ENCODE results near the gene TBC1D9B.
"Not testable (repeated sequence)": the region's sequence is repeated elsewhere in the genome, so short reads cannot be mapped to it uniquely, and the experiment has no call there.

The TBC1D9B gene

DNA sequence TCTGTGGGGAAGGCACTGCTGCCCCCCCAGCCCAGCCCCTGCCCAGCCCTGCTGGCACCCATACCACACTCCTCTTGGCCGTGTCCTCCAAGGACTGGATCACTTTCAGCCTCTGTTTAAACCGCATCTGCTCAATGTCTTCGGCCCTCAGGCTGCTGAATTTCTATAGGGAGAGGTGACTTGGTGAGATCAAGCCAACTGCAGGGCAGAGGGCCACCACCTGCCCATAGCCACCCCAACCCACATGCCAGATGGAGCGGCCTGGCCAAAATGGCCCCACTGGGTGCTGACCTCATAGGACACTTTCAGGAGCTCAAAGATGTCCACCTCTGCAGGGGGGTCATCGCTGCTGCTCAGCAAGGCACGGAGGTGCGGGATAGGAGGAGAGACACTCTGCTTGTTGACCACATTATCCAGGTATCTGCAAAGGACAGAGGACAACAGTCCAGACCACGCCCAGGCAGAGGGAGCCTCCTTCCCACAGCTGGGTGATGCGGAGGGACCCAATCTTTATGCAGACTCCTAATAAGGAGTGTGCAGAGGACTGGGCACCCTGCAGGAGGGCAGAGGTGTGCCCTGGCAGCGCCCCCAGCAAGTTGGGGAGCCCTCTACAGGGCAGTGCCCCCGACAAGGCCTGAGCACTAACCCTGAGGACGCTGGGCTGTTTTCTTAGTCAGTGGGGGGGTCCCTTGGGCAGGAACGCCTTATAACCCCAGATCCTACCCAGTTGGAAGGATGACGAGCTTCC lies 34.7 kb downstream of the TBC1D9B start:
- peaks cover 37% of the 10 kb centered on the region for H3K36me3 ChIP-seq (ENCODE audit: control insufficient read depth, insufficient read depth, low read length)
- H3K27me3 ChIP-seq (ENCODE audit: control insufficient read depth, insufficient read depth, low read length) = no peaks in the 10 kb centered on the region
- H3K9me3 ChIP-seq (ENCODE audit: control insufficient read depth, insufficient read depth, low read length) = no peaks in the 10 kb centered on the region
- no peak overlapping the region for H3K4me3 ChIP-seq (ENCODE audit: low read depth, low read length)
- no peak overlapping the region for H3K9ac ChIP-seq (ENCODE audit: low read depth, low read length)
- no peaks in the 10 kb centered on the region for H3K4me1 ChIP-seq (ENCODE audit: control insufficient read depth, insufficient read depth, low read length)

DNA sequence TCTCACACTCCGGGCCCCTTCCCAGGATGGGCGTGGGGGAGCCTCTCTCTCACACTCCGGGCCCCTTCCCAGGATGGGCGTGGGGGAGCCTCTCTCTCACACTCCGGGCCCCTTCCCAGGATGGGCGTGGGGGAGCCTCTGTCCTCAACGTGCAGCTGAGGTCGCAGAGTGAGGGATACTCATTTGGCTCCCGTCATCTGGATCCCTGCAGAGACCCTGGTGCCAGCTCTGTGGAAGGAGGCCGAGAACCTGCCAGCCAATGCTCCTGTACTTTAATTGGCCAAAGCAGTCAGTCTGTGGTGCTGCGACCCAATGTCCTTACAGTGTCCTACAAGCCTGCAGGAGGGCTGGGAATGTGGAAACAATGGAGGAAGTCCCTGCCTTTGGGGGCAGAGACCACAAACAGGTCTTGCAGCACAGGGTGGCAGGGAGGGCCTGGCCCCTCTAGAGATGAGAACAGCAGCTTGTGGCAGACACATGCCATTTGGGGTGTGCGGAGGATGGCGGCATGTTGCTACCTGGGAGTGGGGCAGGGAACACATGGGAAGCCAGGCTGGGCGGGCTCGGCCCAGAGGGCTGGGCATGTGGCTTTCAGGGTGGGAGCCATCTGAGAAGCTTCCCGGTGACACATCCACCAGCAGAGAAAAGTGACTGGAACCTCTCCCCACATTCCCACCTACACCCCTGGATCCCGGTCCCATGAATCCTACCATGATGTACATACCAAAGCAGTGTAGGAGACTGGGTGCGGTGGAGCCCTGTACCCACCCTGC lies 35.5 kb downstream of the TBC1D9B start:
- Histone ChIP-seq H3K36me3 (ENCODE audit: control insufficient read depth, insufficient read depth, low read length) (peaks cover 37% of the 10 kb centered on the region), H3K4me1 (ENCODE audit: control insufficient read depth, insufficient read depth, low read length) (no peaks in the 10 kb centered on the region), H3K27me3 (ENCODE audit: control insufficient read depth, insufficient read depth, low read length) (no peaks in the 10 kb centered on the region)

DNA sequence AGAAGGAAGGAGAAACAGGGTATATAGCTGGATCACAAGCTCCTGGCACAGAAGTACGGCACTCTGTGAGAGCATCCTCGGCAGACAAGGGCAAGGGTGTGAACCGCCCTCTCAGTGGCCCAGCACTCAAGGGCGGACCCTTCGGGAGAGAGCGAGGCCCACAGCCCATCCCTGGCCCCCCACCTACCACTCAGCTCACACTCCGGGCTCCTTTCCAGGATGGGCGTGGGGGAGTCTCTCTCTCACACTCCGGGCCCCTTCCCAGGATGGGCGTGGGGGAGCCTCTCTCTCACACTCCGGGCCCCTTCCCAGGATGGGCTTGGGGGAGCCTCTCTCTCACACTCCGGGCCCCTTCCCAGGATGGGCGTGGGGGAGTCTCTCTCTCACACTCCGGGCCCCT lies 36.2 kb downstream of the TBC1D9B start:
- not testable (repeated sequence) for H3K4me1 ChIP-seq (ENCODE audit: control insufficient read depth, insufficient read depth, low read length); H3K9me3 ChIP-seq (ENCODE audit: control insufficient read depth, insufficient read depth, low read length); H3K27me3 ChIP-seq (ENCODE audit: control insufficient read depth, insufficient read depth, low read length); H3K4me3 ChIP-seq (ENCODE audit: low read depth, low read length); H3K9ac ChIP-seq (ENCODE audit: low read depth, low read length)
- H3K36me3 ChIP-seq (ENCODE audit: control insufficient read depth, insufficient read depth, low read length) = peaks cover 37% of the 10 kb centered on the region

More for the DNA sequence above, 35.5 kb downstream of the TBC1D9B start:
- H3K9ac ChIP-seq (ENCODE audit: low read depth, low read length) = no peak overlapping the region
- H3K4me3 ChIP-seq (ENCODE audit: low read depth, low read length) = no peak overlapping the region
- no peaks in the 10 kb centered on the region for H3K9me3 ChIP-seq (ENCODE audit: control insufficient read depth, insufficient read depth, low read length)

DNA sequence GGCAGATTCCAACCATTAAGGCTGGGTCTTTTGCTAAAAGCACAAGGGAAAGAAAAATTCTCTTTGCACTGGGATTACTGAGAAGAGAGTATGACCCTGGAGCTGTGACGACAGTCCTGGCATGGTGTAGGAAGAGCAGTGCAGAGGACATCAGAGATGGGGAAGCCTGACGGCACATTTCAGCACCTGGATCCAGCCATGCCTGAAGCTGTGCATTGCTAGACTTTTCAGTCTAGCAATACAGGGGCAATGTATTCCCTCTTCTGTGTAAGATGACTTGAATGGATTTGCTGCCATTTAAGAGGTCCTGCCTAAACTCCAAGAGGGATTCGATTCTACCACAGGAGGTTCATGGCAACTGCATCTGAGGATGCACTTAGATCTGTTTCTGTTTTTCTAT lies 36.7 kb downstream of the TBC1D9B start:
- H3K27me3 ChIP-seq (ENCODE audit: control insufficient read depth, insufficient read depth, low read length) = no peaks in the 10 kb centered on the region
- no peak overlapping the region for H3K9ac ChIP-seq (ENCODE audit: low read depth, low read length)
- no peaks in the 10 kb centered on the region for H3K9me3 ChIP-seq (ENCODE audit: control insufficient read depth, insufficient read depth, low read length)
- peaks cover 42% of the 10 kb centered on the region for H3K36me3 ChIP-seq (ENCODE audit: control insufficient read depth, insufficient read depth, low read length)
- no peaks in the 10 kb centered on the region for H3K4me1 ChIP-seq (ENCODE audit: control insufficient read depth, insufficient read depth, low read length)
- H3K4me3 ChIP-seq (ENCODE audit: low read depth, low read length) = no peak overlapping the region

DNA sequence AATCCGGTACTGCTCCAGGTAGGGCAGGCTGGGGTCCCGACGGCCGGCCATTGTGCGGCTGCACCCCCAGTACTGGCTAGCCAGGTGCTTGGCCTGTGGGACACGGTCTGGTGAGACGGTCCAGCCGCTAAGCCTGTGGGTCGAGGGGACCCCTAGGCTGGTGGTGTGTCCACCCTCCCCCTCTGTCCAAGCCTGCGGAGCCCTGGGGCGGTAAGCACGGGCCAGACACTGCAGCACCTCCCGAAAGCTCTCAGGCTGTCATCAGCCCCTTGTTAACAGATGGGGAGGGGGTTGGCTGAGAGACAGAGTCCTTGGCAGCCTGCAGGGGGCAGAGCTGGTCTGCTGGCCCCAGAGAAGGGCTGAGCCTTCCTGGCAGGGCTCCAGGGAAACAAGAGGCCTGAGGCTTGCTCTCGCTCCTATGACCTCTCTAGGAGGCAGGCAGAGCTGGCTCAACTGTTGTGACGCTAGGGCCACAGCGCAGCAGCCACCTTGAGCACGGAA lies 37.2 kb downstream of the TBC1D9B start:
- Histone ChIP-seq H3K9ac (ENCODE audit: low read depth, low read length) (no peak overlapping the region), H3K4me1 (ENCODE audit: control insufficient read depth, insufficient read depth, low read length) (no peaks in the 10 kb centered on the region), H3K4me3 (ENCODE audit: low read depth, low read length) (no peak overlapping the region), H3K36me3 (ENCODE audit: control insufficient read depth, insufficient read depth, low read length) (peaks cover 42% of the 10 kb centered on the region), H3K27me3 (ENCODE audit: control insufficient read depth, insufficient read depth, low read length) (no peaks in the 10 kb centered on the region), H3K9me3 (ENCODE audit: control insufficient read depth, insufficient read depth, low read length) (no peaks in the 10 kb centered on the region)

DNA sequence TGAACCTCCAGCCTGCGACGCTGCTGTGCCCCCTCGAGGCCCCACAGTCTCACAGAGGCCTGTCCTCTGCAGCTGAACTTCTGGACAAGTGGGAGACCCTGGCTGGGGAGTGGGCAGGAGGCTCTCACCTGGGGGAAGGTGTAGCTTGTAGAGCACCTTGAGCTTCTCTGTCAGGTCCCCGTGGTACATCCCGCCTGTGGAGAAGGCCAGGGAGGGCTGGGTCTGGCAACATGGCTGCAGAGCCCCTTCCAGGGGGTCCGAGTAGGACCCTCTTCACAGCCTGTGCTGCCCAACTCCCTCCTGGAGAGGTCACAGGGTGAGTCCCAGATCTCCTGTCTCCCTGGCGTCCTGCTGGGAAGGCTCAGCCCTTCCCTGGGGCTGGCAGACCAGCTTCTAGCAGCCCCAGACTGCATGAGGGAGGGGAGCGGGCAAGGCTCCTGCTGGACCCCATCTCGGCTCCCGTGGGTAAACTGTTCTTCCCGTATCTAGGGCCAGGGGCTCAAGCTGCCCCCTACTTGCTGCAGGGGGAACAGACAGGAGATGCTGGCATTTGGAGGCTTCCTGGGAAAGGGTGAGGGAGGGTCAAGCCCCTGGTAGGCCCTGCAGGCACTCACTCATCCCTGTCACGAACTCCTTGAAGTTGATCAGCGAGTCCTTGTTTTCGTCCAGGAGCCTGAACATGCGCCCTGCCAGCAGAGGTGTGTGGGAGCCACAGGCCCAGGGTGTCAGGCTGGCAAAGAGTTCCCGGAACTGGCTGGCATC lies 37.9 kb downstream of the TBC1D9B start:
- Histone ChIP-seq H3K4me3 (ENCODE audit: low read depth, low read length) (no peak overlapping the region), H3K9ac (ENCODE audit: low read depth, low read length) (no peak overlapping the region), H3K4me1 (ENCODE audit: control insufficient read depth, insufficient read depth, low read length) (no peaks in the 10 kb centered on the region), H3K36me3 (ENCODE audit: control insufficient read depth, insufficient read depth, low read length) (peaks cover 42% of the 10 kb centered on the region), H3K27me3 (ENCODE audit: control insufficient read depth, insufficient read depth, low read length) (no peaks in the 10 kb centered on the region), H3K9me3 (ENCODE audit: control insufficient read depth, insufficient read depth, low read length) (no peaks in the 10 kb centered on the region)

DNA sequence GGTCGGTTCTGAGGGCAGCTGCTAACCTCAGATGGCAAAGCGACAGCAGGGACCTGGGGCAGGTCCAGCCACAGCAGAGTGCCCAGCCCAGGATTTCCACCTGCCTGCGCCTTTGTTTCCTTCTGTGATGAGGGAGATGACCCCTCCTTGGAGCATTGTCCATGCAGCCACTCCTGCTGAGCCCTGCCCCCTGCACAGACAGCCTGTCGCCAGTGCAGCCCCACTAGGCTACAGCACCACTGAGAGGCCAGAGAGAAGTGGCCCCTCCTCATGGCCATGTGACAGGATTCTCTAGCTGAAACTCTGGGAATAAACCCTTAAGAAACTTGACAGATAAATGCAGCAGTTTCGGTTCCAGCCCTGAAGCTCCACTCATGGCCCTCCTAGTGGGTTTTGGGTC lies 38.6 kb downstream of the TBC1D9B start:
- peaks cover 36% of the 10 kb centered on the region for H3K36me3 ChIP-seq (ENCODE audit: control insufficient read depth, insufficient read depth, low read length)
- H3K4me1 ChIP-seq (ENCODE audit: control insufficient read depth, insufficient read depth, low read length) = no peaks in the 10 kb centered on the region
- H3K4me3 ChIP-seq (ENCODE audit: low read depth, low read length) = no peak overlapping the region
- no peak overlapping the region for H3K9ac ChIP-seq (ENCODE audit: low read depth, low read length)
- no peaks in the 10 kb centered on the region for H3K9me3 ChIP-seq (ENCODE audit: control insufficient read depth, insufficient read depth, low read length)
- H3K27me3 ChIP-seq (ENCODE audit: control insufficient read depth, insufficient read depth, low read length) = no peaks in the 10 kb centered on the region

DNA sequence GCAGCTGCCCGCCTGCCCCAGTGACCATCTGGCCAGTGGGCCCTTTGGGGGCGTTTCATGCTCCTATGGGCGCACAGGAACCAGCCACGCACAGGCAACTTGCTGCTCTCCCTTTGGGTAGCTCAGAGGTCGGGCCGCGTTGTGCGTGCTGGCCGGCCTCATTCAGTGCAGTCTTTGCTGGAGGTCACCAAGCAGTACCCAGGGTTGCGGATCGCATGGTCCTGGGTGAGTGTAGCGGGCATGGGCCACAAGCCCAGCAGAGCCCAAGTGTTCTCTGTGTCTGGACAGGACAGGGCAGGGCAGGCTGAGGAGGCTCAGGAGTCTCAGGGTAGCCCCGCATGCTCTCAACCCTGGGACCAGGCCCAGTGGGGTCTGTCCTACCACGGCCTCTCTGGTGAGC lies 39.2 kb downstream of the TBC1D9B start:
- no peak overlapping the region for H3K9ac ChIP-seq (ENCODE audit: low read depth, low read length)
- H3K4me3 ChIP-seq (ENCODE audit: low read depth, low read length) = no peak overlapping the region
- no peaks in the 10 kb centered on the region for H3K9me3 ChIP-seq (ENCODE audit: control insufficient read depth, insufficient read depth, low read length)
- no peaks in the 10 kb centered on the region for H3K27me3 ChIP-seq (ENCODE audit: control insufficient read depth, insufficient read depth, low read length)
- peaks cover 36% of the 10 kb centered on the region for H3K36me3 ChIP-seq (ENCODE audit: control insufficient read depth, insufficient read depth, low read length)
- H3K4me1 ChIP-seq (ENCODE audit: control insufficient read depth, insufficient read depth, low read length) = no peaks in the 10 kb centered on the region

GRCh38 chr5:179867476-179867875 lies 40.2 kb downstream of the TBC1D9B start:
- peaks cover 36% of the 10 kb centered on the region for H3K36me3 ChIP-seq (ENCODE audit: control insufficient read depth, insufficient read depth, low read length)

GRCh38 chr5:179867079-179867465 lies 40.6 kb downstream of the TBC1D9B start:
- Histone ChIP-seq H3K27me3 (ENCODE audit: control insufficient read depth, insufficient read depth, low read length) (no peaks in the 10 kb centered on the region), H3K4me1 (ENCODE audit: control insufficient read depth, insufficient read depth, low read length) (no peaks in the 10 kb centered on the region), H3K36me3 (ENCODE audit: control insufficient read depth, insufficient read depth, low read length) (peaks cover 36% of the 10 kb centered on the region), H3K9ac (ENCODE audit: low read depth, low read length) (no peak overlapping the region), H3K4me3 (ENCODE audit: low read depth, low read length) (no peak overlapping the region), H3K9me3 (ENCODE audit: control insufficient read depth, insufficient read depth, low read length) (no peaks in the 10 kb centered on the region)

More at GRCh38 chr5:179867476-179867875, 40.2 kb downstream of the TBC1D9B start:
- no peaks in the 10 kb centered on the region for H3K4me1 ChIP-seq (ENCODE audit: control insufficient read depth, insufficient read depth, low read length)
- H3K9ac ChIP-seq (ENCODE audit: low read depth, low read length) = no peak overlapping the region
- H3K9me3 ChIP-seq (ENCODE audit: control insufficient read depth, insufficient read depth, low read length) = no peaks in the 10 kb centered on the region
- no peak overlapping the region for H3K4me3 ChIP-seq (ENCODE audit: low read depth, low read length)
- no peaks in the 10 kb centered on the region for H3K27me3 ChIP-seq (ENCODE audit: control insufficient read depth, insufficient read depth, low read length)

GRCh38 chr5:179866241-179867078 lies 41.2 kb downstream of the TBC1D9B start:
- peaks cover 36% of the 10 kb centered on the region for H3K36me3 ChIP-seq (ENCODE audit: control insufficient read depth, insufficient read depth, low read length)
- H3K9me3 ChIP-seq (ENCODE audit: control insufficient read depth, insufficient read depth, low read length) = no peaks in the 10 kb centered on the region
- H3K4me3 ChIP-seq (ENCODE audit: low read depth, low read length) = no peak overlapping the region
- no peak overlapping the region for H3K9ac ChIP-seq (ENCODE audit: low read depth, low read length)
- no peaks in the 10 kb centered on the region for H3K27me3 ChIP-seq (ENCODE audit: control insufficient read depth, insufficient read depth, low read length)
- no peaks in the 10 kb centered on the region for H3K4me1 ChIP-seq (ENCODE audit: control insufficient read depth, insufficient read depth, low read length)
